ENCODE data around the gene IL7R. TPM values are rescaled to one million over a fixed set of nuclear protein-coding genes. Genes with fewer than 3 reads are reported as not detected.
"Not testable (repeated sequence)": the region's sequence is repeated elsewhere in the genome, so short reads cannot be mapped to it uniquely, and the experiment has no call there.

IL7R gene
- total RNA-seq, 3 donors from 2014 or later, result 10.1 to 26.1 (median 16.7) TPM

GRCh38 chr5:35855187-35855586, 1.5 kb upstream of the IL7R start:
- Histone ChIP-seq H3K27me3 (no peaks in the 10 kb centered on the region), H3K27ac (no peak overlapping the region), H3K4me3 (no peak overlapping the region), H3K9me3 (no peaks in the 10 kb centered on the region), H3K4me1 (no peaks in the 10 kb centered on the region), H3K36me3 (no peaks in the 10 kb centered on the region)
- TF ChIP-seq POLR2AphosphoS5 (IDR thresholded peaks at IDR 0.05), result no peak
- no peak for TF ChIP-seq POLR2A (IDR thresholded peaks at IDR 0.05)
- intact Hi-C loops (cut with DNase I; ENCODE audit: low total_unique reads), result no loop called here
- no peak for DNase-seq (ENCODE audit: low spot score in 2 of 2)

DNA sequence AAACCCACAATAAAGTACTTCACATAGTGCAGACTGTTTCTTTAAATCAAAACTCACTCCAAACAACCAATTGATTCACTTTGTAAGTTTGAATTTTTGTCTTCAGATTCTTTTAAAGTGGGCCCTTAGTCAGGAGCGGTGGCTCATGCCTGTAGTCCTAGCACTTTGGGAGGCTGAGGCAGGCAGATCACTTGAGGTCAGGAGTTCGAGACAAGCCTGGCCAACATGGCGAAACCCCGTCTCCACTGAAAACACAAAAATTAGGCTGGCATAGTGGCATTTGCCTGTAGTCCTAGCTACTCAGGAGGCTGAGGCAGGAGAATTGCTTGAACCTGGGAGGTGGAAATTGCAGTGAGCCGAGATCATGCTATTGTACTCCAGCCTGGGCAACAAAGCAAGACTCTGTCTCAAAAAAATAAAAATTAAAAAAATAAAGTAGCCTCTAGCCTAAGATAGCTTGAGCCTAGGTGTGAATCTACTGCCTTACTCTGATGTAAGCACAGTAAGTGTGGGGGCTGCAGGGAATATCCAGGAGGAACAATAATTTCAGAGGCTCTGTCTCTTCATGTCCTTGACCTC, 416 bp upstream of the IL7R start:
- H3K9me3 ChIP-seq; H3K27me3 ChIP-seq; H3K4me1 ChIP-seq; DNase-seq (ENCODE audit: low spot score in 2 of 2); H3K27ac ChIP-seq; H3K36me3 ChIP-seq; intact Hi-C loops (cut with DNase I; ENCODE audit: low total_unique reads): not testable (repeated sequence)
- H3K4me3 ChIP-seq, result peak overlapping the region in 1 of 3 donors; percentile 8

DNA sequence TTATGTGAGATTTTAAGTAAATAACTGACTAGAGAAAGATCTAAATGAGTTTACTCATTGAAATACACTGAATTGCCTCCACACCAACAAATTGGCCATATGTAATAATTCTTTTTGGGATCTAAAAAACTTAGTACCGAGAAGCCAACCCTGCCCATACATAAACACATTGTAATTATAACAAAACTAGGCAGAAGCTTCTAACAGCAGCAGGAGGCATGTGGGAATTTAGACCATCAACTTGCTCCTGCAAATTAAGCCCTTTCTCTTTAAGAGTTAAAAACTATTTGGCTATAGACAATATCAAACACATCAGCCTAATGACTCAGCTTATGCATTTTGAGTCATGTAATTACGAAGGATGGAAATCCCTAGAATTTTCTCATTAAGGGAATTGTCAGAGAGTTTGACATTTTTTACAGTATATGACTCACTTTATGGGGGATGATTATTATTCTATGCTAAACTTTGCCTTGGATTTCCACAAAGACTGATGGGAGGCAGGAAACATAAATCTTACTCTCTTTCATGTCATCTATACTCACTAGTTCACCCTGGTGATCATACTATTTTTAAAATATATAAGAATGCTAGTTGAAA, 1.0 kb downstream of the IL7R start:
- intact Hi-C loops (cut with DNase I; ENCODE audit: low total_unique reads), result no loop called here
- Histone ChIP-seq H3K4me3 (no peak overlapping the region), H3K9me3 (no peaks in the 10 kb centered on the region), H3K27ac (no peak overlapping the region), H3K27me3 (no peaks in the 10 kb centered on the region), H3K36me3 (no peaks in the 10 kb centered on the region), H3K4me1 (no peaks in the 10 kb centered on the region)
- no peak for TF ChIP-seq POLR2A (IDR thresholded peaks at IDR 0.05)
- DNase-seq (ENCODE audit: low spot score in 2 of 2), result no peak

GRCh38 chr5:35859101-35859661, 2.5 kb downstream of the IL7R start:
- Histone ChIP-seq H3K27ac (no peak overlapping the region), H3K9me3 (no peaks in the 10 kb centered on the region), H3K4me3 (peak overlapping the region in 1 of 3 donors; percentile 5), H3K36me3 (no peaks in the 10 kb centered on the region), H3K4me1 (no peaks in the 10 kb centered on the region), H3K27me3 (no peaks in the 10 kb centered on the region)
- DNase-seq (ENCODE audit: low spot score in 2 of 2), result no peak
- TF ChIP-seq POLR2A (IDR thresholded peaks at IDR 0.05), result no peak
- TF ChIP-seq, protein P1, sequence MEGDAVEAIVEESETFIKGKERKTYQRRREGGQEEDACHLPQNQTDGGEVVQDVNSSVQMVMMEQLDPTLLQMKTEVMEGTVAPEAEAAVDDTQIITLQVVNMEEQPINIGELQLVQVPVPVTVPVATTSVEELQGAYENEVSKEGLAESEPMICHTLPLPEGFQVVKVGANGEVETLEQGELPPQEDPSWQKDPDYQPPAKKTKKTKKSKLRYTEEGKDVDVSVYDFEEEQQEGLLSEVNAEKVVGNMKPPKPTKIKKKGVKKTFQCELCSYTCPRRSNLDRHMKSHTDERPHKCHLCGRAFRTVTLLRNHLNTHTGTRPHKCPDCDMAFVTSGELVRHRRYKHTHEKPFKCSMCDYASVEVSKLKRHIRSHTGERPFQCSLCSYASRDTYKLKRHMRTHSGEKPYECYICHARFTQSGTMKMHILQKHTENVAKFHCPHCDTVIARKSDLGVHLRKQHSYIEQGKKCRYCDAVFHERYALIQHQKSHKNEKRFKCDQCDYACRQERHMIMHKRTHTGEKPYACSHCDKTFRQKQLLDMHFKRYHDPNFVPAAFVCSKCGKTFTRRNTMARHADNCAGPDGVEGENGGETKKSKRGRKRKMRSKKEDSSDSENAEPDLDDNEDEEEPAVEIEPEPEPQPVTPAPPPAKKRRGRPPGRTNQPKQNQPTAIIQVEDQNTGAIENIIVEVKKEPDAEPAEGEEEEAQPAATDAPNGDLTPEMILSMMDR (IDR thresholded peaks at IDR 0.05), result no peak
- no peak for TF ChIP-seq POLR2AphosphoS5 (IDR thresholded peaks at IDR 0.05)
- intact Hi-C loops (cut with DNase I; ENCODE audit: low total_unique reads), result no loop called here

DNA sequence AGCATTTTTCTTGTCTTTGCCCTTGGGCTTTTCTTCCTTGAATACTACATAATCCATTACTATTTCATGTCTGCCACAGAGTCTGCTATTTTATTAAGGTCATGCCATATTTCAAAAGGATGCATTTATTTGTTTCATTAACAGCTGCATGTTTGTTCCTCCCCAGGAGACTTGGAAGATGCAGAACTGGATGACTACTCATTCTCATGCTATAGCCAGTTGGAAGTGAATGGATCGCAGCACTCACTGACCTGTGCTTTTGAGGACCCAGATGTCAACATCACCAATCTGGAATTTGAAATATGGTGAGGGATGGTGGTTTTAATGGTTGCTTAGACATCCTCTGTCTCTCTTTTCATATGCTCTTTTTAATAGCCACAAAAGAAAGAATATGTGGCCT, 4.0 kb downstream of the IL7R start:
- no peak overlapping the region for H3K27ac ChIP-seq
- TF ChIP-seq POLR2AphosphoS5 (IDR thresholded peaks at IDR 0.05) (no peak), POLR2A (IDR thresholded peaks at IDR 0.05) (no peak)
- TF ChIP-seq, protein P1 (IDR thresholded peaks at IDR 0.05), result no peak
- no peak for DNase-seq (ENCODE audit: low spot score in 2 of 2)
- H3K4me3 ChIP-seq, result no peak overlapping the region
- H3K27me3 ChIP-seq, result no peaks in the 10 kb centered on the region
- no peaks in the 10 kb centered on the region for H3K4me1 ChIP-seq
- no peaks in the 10 kb centered on the region for H3K36me3 ChIP-seq
- intact Hi-C loops (cut with DNase I; ENCODE audit: low total_unique reads), result no loop called here
- no peaks in the 10 kb centered on the region for H3K9me3 ChIP-seq

DNA sequence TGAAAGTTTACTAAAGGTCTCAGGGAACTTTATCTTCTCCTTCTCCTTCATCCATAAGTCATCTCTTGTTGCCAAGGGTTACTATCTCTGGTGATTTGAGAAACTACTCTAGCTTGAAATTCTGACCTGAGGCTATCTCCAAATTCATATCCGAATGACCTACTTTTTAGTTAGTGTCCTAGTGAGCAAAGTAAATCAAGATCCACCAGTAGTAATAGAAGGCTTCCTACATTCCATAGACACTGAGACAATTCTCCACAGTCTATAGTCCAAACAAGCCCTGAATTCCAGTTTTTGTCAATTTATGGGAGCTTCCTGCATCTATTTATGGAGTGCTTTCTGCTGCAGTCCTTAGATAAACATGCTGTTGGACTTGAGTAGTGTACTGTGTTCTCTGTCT, 5.0 kb downstream of the IL7R start:
- no peak overlapping the region for H3K27ac ChIP-seq
- H3K4me1 ChIP-seq, result no peaks in the 10 kb centered on the region
- no peaks in the 10 kb centered on the region for H3K27me3 ChIP-seq
- no peaks in the 10 kb centered on the region for H3K36me3 ChIP-seq
- H3K9me3 ChIP-seq, result no peaks in the 10 kb centered on the region
- DNase-seq (ENCODE audit: low spot score in 2 of 2), result no peak
- no peak overlapping the region for H3K4me3 ChIP-seq
- intact Hi-C loops (cut with DNase I; ENCODE audit: low total_unique reads), result no loop called here
- TF ChIP-seq POLR2AphosphoS5 (IDR thresholded peaks at IDR 0.05) (no peak), POLR2A (IDR thresholded peaks at IDR 0.05) (no peak)
- TF ChIP-seq, protein P1 (IDR thresholded peaks at IDR 0.05), result no peak

Measured in breast epithelium (tissue), 4 donors.